HCT116 (cell line): ENCODE measurements around the gene IMMT. TPM values are rescaled to one million over a fixed set of nuclear protein-coding genes. Genes with fewer than 3 reads are reported as not detected.

Experiments used
- ATAC-seq: fragments of 200-7000 bp; cut with Tn5 transposase; 2 replicates; pipeline ENCODE4 v1.9.1; 2020; ENCODE audit warnings: mild to moderate bottlenecking, moderate library complexity
- BruUV-seq: library from RNA; stranded (reverse); fragments of 400-500 nt; replicated peaks from 2 replicates; lab custom pipeline; 2021; lab: Mats Ljungman, UMichigan
- CTCF ChIA-PET: fragments of 300-600 bp; sonication (Branson Sonifier 250); formaldehyde crosslinking; loops from one replicate; lab custom pipeline; 2021; ENCODE audit warnings: antibody characterized with exemption; lab: Charles Lee
- POLR2A ChIA-PET: fragments of 300-600, 350-600 bp; sonication (Branson Sonifier 250); formaldehyde crosslinking; loops from one replicate; lab custom pipeline; 2021; ENCODE audit warnings: antibody characterized with exemption; lab: Charles Lee
- RAD21 ChIA-PET, 2 experiments: fragments of 300-600 bp; sonication (Branson Sonifier 250); formaldehyde crosslinking; loops; one replicate each; lab custom pipeline; 2023; ENCODE audit warnings: low total read pairs in 2 of 2; ENCODE audit not compliant: uncharacterized antibody in 2 of 2, unreplicated experiment in 2 of 2, low non-redundant PET in 1 of 2; lab: Charles Lee
- DNase-seq: peaks from one replicate; pipeline ENCODE4 v3.0.0-alpha.2; 2010; ENCODE audit warnings: low read depth, low spot score
- H2AFZ ChIP-seq: fragments of 200-600 bp; shearing (Covaris generic), sonication (generic); 2 replicates; pipeline ENCODE4 v1.6.1; 2017; ENCODE audit warnings: low read depth, mixed run types, mixed read lengths, antibody characterized with exemption, low read length; ENCODE audit not compliant: poor library complexity, severe bottlenecking
- H3K27ac ChIP-seq: 2 replicates; pipeline ENCODE4 v1.5.1; 2012; ENCODE audit warnings: low read depth, low read length
- H3K27me3 ChIP-seq: fragments of 200-600 bp; sonication (generic); 2 replicates; pipeline ENCODE4 v1.6.1; 2016; ENCODE audit warnings: mixed run types, low read length, mixed read lengths; ENCODE audit not compliant: insufficient read depth
- H3K36me3 ChIP-seq, 2 experiments: fragments of 200-500 bp in 1 of 2; fragments of 200-600 bp in 1 of 2; sonication (Bioruptor generic) in 1 of 2; sonication (generic) in 1 of 2; 2 replicates each; pipeline versions ENCODE4 v1.5.1 to v1.6.1; 2014 to 2016; ENCODE audit warnings: low read length in 2 of 2, inconsistent platforms in 1 of 2, mixed read lengths in 1 of 2, mixed run types in 1 of 2; ENCODE audit not compliant: insufficient read depth in 2 of 2, control insufficient read depth in 1 of 2
- H3K4me1 ChIP-seq, 2 experiments: fragments of 200-600 bp in 1 of 2; sonication (generic) in 1 of 2; 2 replicates each; pipeline versions ENCODE4 v1.5.1 to v1.6.1; 2012 to 2017; ENCODE audit warnings: low read length in 2 of 2, inconsistent platforms in 1 of 2, mild to moderate bottlenecking in 1 of 2, mixed read lengths in 1 of 2, mixed run types in 1 of 2, moderate library complexity in 1 of 2; ENCODE audit not compliant: insufficient read depth in 2 of 2, control insufficient read depth in 1 of 2
- H3K4me2 ChIP-seq: fragments of 200-600 bp; sonication (generic); 2 replicates; pipeline ENCODE4 v1.6.1; 2017; ENCODE audit warnings: mixed run types, low read length, mixed read lengths
- H3K4me3 ChIP-seq, 2 experiments: fragments of 200-600 bp in 1 of 2; sonication (generic) in 1 of 2; replicated peaks in 1 of 2; 2 replicates each; pipeline ENCODE4 v1.5.1; 2011 to 2016; ENCODE audit warnings: low read length in 2 of 2, control low read depth in 1 of 2, low read depth in 1 of 2, mild to moderate bottlenecking in 1 of 2, mixed read lengths in 1 of 2, mixed run types in 1 of 2
- H3K79me2 ChIP-seq: fragments of 200-600 bp; sonication (generic); 2 replicates; pipeline ENCODE4 v1.6.1; 2017; ENCODE audit warnings: mild to moderate bottlenecking, mixed run types, low read length, moderate library complexity, mixed read lengths; ENCODE audit not compliant: insufficient read depth
- H3K9ac ChIP-seq: fragments of 200-600 bp; sonication (generic); 2 replicates; pipeline ENCODE4 v1.6.1; 2016; ENCODE audit warnings: low read length, mixed read lengths
- H3K9me2 ChIP-seq: fragments of 200-600 bp; sonication (generic), shearing (Covaris generic); 2 replicates; pipeline ENCODE4 v1.6.1; 2017; ENCODE audit warnings: mixed run types, mild to moderate bottlenecking, moderate library complexity; ENCODE audit not compliant: insufficient read depth
- H3K9me3 ChIP-seq, 2 experiments: fragments of 200-500 bp in 1 of 2; fragments of 200-600 bp in 1 of 2; sonication (Bioruptor generic) in 1 of 2; sonication (generic) in 1 of 2; 2 replicates each; pipeline ENCODE4 v1.6.1; 2014 to 2017; ENCODE audit warnings: low read length in 2 of 2, mixed read lengths in 2 of 2, inconsistent platforms in 1 of 2, low read depth in 1 of 2, mild to moderate bottlenecking in 1 of 2, mixed run types in 1 of 2, moderate library complexity in 1 of 2; ENCODE audit not compliant: control insufficient read depth in 1 of 2, insufficient read depth in 1 of 2
- H4K20me1 ChIP-seq: fragments of 200-600 bp; sonication (generic), shearing (Covaris generic); 2 replicates; pipeline ENCODE4 v1.6.1; 2017; ENCODE audit warnings: mixed run types, mild to moderate bottlenecking, moderate library complexity; ENCODE audit not compliant: insufficient read depth
- ATF3 ChIP-seq: IDR thresholded peaks from 2 replicates; pipeline ENCODE4 v1.6.1; 2012
- CEBPB ChIP-seq: IDR thresholded peaks from 2 replicates; pipeline ENCODE4 v1.6.1; 2012; ENCODE audit warnings: low read depth
- EZH2 ChIP-seq: fragments of 200-600 bp; sonication (generic); IDR thresholded peaks from 2 replicates; pipeline ENCODE4 v1.6.1; 2017; ENCODE audit warnings: antibody characterized with exemption, mixed run types
- EZH2phosphoT487 ChIP-seq: fragments of 200-600 bp; IDR thresholded peaks from 2 replicates; pipeline ENCODE4 v1.6.1; 2018; ENCODE audit warnings: antibody characterized with exemption, borderline replicate concordance
- FOSL1 ChIP-seq: IDR thresholded peaks from 2 replicates; pipeline ENCODE4 v1.6.1; 2012; ENCODE audit warnings: low read depth
- JUND ChIP-seq: IDR thresholded peaks from 2 replicates; pipeline ENCODE4 v1.6.1; 2012
- POLR2A ChIP-seq: IDR thresholded peaks from 2 replicates; pipeline ENCODE4 v1.7.0; 2011; ENCODE audit warnings: borderline replicate concordance; ENCODE audit not compliant: insufficient read depth, insufficient read length; ENCODE audit errors: extremely low read depth
- ZBTB33 ChIP-seq: IDR thresholded peaks from 2 replicates; pipeline ENCODE4 v1.6.1; 2011; ENCODE audit warnings: mild to moderate bottlenecking, low read length, moderate library complexity; ENCODE audit not compliant: insufficient replicate concordance; ENCODE audit errors: extremely low read depth
- ZNF274 ChIP-seq: fragments of 200-500 bp; sonication (Bioruptor generic); IDR thresholded peaks from 2 replicates; pipeline ENCODE4 v1.6.1; 2014; ENCODE audit warnings: mild to moderate bottlenecking, low read depth, low read length, inconsistent platforms
- intact Hi-C: fragments of 100-400 bp; cut with micrococcal nuclease; formaldehyde crosslinking; loops from 2 replicates; pipeline ENCODE4 v1.10.0; 2022
- total RNA-seq: library from RNA; stranded (reverse); gene quantifications from one replicate; pipeline ENCODE4 v1.2.1, GENCODE V29; 2021; ENCODE audit not compliant: unreplicated experiment

IMMT gene
- total RNA-seq, 1 experiment from 2014 or later, result 125 TPM

DNA sequence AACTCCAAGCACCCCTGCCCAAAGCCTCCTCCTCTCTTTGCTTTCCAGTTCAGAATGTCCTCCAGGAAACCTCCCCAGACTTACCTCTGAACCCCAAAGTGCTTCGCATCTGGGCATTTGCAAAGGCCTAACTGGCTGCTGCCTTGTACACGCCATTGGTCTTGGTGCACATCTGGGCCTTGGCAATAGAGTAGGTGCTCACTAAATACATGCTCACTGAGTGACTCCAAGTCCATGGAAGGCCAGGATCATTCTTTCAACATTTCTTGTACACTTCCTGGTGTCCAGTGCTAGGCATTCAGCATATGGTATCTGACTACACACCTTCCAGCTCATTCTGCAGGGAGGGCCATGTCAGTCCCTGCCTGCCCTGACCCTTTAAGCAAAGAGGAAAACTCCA, 32.4 kb upstream of the IMMT start:
- Histone ChIP-seq H3K9ac (no peak overlapping the region), H2AFZ (no peak overlapping the region), H3K4me1 (no peaks in the 10 kb centered on the region; a peak in 1 of 4 replicates), H3K4me3 (no peak overlapping the region), H3K79me2 (no peaks in the 10 kb centered on the region), H3K36me3 (no peaks in the 10 kb centered on the region), H3K27me3 (no peaks in the 10 kb centered on the region), H3K27ac (no peak overlapping the region), H3K9me2 (no peaks in the 10 kb centered on the region), H4K20me1 (no peaks in the 10 kb centered on the region), H3K4me2 (no peak overlapping the region), H3K9me3 (no peaks in the 10 kb centered on the region)
- ChIA-PET POLR2A (no interaction called here), CTCF (no interaction called here), RAD21 (no interaction called here)
- no peak for DNase-seq
- intact Hi-C loops, result no loop called here
- TF ChIP-seq EZH2, result no peak
- ATAC-seq, result no peak
- BruUV-seq, result no TSS peak

GRCh38 chr2:86226636-86227520, 31.6 kb upstream of the IMMT start:
- Histone ChIP-seq H3K9me3 (no peaks in the 10 kb centered on the region), H3K4me3 (no peak overlapping the region), H4K20me1 (no peaks in the 10 kb centered on the region), H3K27me3 (no peaks in the 10 kb centered on the region), H3K4me2 (no peak overlapping the region), H3K9me2 (no peaks in the 10 kb centered on the region), H3K36me3 (no peaks in the 10 kb centered on the region), H3K27ac (no peak overlapping the region), H3K4me1 (no peaks in the 10 kb centered on the region; a peak in 1 of 4 replicates), H3K79me2 (no peaks in the 10 kb centered on the region), H3K9ac (no peak overlapping the region), H2AFZ (no peak overlapping the region)
- RAD21 ChIA-PET, result no interaction called here
- TF ChIP-seq ZNF274 (no peak), ZBTB33 (no peak), JUND (no peak), EZH2 (no peak), ATF3 (no peak), EZH2phosphoT487 (no peak), POLR2A (no peak), FOSL1 (no peak), CEBPB (no peak)
- CTCF ChIA-PET, result no interaction called here
- POLR2A ChIA-PET, result interaction anchor here (0.6 kb wide), 1 partner anchor 38 kb away, joined by 7 read pairs; no protein-coding TSS in a partner anchor
- BruUV-seq, result no TSS peak
- ATAC-seq, result no peak
- intact Hi-C loops, result no loop called here
- DNase-seq, result no peak
